Neural cell (in vitro differentiated cells): ENCODE measurements around the gene LAMTOR1. TPM values are rescaled to one million over a fixed set of nuclear protein-coding genes. Genes with fewer than 3 reads are reported as not detected.

Source experiments
- H2AFZ ChIP-seq: fragments of 200-600, 300-800 bp; sonication (generic), shearing (Covaris generic); 2 replicates; pipeline ENCODE4 v1.6.0; 2014; ENCODE audit warnings: low read depth, mild to moderate bottlenecking, antibody characterized with exemption, low read length, moderate library complexity
- H3F3A ChIP-seq: fragments of 200-600 bp; shearing (Covaris generic); 2 replicates; pipeline ENCODE4 v1.6.1; 2016; ENCODE audit warnings: mild to moderate bottlenecking, moderate library complexity, mixed read lengths, antibody characterized with exemption, low read length; ENCODE audit not compliant: insufficient read depth, poor library complexity, severe bottlenecking
- H3K27ac ChIP-seq: fragments of 200-600, 300-800 bp; sonication (generic), shearing (Covaris generic); 2 replicates; pipeline ENCODE4 v1.5.1; 2014; ENCODE audit warnings: mild to moderate bottlenecking, low read length, moderate library complexity
- H3K27me3 ChIP-seq: fragments of 300-800, 200-600 bp; sonication (generic), shearing (Covaris generic); 2 replicates; pipeline ENCODE4 v1.6.0; 2014; ENCODE audit warnings: mild to moderate bottlenecking, low read depth, low read length, moderate library complexity; ENCODE audit not compliant: insufficient read depth
- H3K36me3 ChIP-seq: fragments of 300-800, 200-600 bp; sonication (generic), shearing (Covaris generic); 2 replicates; pipeline ENCODE4 v1.5.1; 2014; ENCODE audit warnings: mild to moderate bottlenecking, antibody characterized with exemption, low read length, moderate library complexity; ENCODE audit not compliant: insufficient read depth
- H3K4me2 ChIP-seq: fragments of 300-800, 200-600 bp; sonication (generic), shearing (Covaris generic); 2 replicates; pipeline ENCODE4 v1.6.0; 2014; ENCODE audit warnings: mild to moderate bottlenecking, low read length
- H3K4me3 ChIP-seq: fragments of 300-800, 200-600 bp; sonication (generic), shearing (Covaris generic); 2 replicates; pipeline ENCODE4 v1.5.1; 2014; ENCODE audit warnings: mild to moderate bottlenecking, low read length, moderate library complexity
- H3K79me2 ChIP-seq: fragments of 200-600 bp; shearing (Covaris generic); replicated peaks from 2 replicates; pipeline ENCODE4 v1.6.0; 2014; ENCODE audit warnings: mild to moderate bottlenecking, low read length, moderate library complexity; ENCODE audit not compliant: insufficient read depth
- H3K9ac ChIP-seq: fragments of 300-800, 200-600 bp; sonication (generic), shearing (Covaris generic); 2 replicates; pipeline ENCODE4 v1.6.1; 2016; ENCODE audit warnings: mild to moderate bottlenecking, low read length, mixed read lengths
- H3K9me2 ChIP-seq: fragments of 200-600 bp; shearing (Covaris generic); 2 replicates; pipeline ENCODE4 v1.6.1; 2016; ENCODE audit warnings: mild to moderate bottlenecking, low read length, mixed read lengths; ENCODE audit not compliant: insufficient read depth
- H3K9me3 ChIP-seq: fragments of 200-600, 300-800 bp; sonication (generic), shearing (Covaris generic); 2 replicates; pipeline ENCODE4 v1.6.1; 2016; ENCODE audit warnings: mild to moderate bottlenecking, mixed run types, low read length, moderate library complexity, mixed read lengths
- H4K20me1 ChIP-seq: fragments of 200-600 bp; shearing (Covaris generic); 2 replicates; pipeline ENCODE4 v1.6.1; 2016; ENCODE audit warnings: mild to moderate bottlenecking, mixed run types; ENCODE audit not compliant: insufficient read depth
- CTCF ChIP-seq: fragments of 450-650 bp; IDR thresholded peaks from 2 replicates; pipeline ENCODE4 v1.5.1; 2014; ENCODE audit warnings: antibody characterized with exemption, mild to moderate bottlenecking, moderate library complexity; ENCODE audit not compliant: poor library complexity, severe bottlenecking
- EP300 ChIP-seq: fragments of 450-650 bp; conservative IDR thresholded peaks from 2 replicates; pipeline ENCODE4 v1.6.1; 2014; ENCODE audit warnings: antibody characterized with exemption, mild to moderate bottlenecking, moderate library complexity; ENCODE audit not compliant: poor library complexity, severe bottlenecking
- EZH2 ChIP-seq: fragments of 200-600, 300-800 bp; shearing (Covaris generic), sonication (generic); IDR thresholded peaks from 2 replicates; pipeline ENCODE4 v1.6.1; 2014; ENCODE audit warnings: antibody characterized with exemption, low read length, borderline replicate concordance, mild to moderate bottlenecking; ENCODE audit not compliant: insufficient read depth, poor library complexity, severe bottlenecking
- MXI1 ChIP-seq: fragments of 450-650 bp; conservative IDR thresholded peaks from 2 replicates; pipeline ENCODE4 v1.6.1; 2014; ENCODE audit warnings: antibody characterized with exemption, mild to moderate bottlenecking; ENCODE audit not compliant: poor library complexity, severe bottlenecking
- POLR2AphosphoS5 ChIP-seq: IDR thresholded peaks from 2 replicates; pipeline ENCODE4 v1.6.1; 2012
- RAD21 ChIP-seq: fragments of 450-650 bp; conservative IDR thresholded peaks from 2 replicates; pipeline ENCODE4 v1.6.1; 2014; ENCODE audit warnings: antibody characterized with exemption, mild to moderate bottlenecking, moderate library complexity
- REST ChIP-seq: IDR thresholded peaks from 2 replicates; pipeline ENCODE4 v1.6.1; 2012; ENCODE audit warnings: borderline replicate concordance
- SMC3 ChIP-seq: fragments of 450-650 bp; conservative IDR thresholded peaks from 2 replicates; pipeline ENCODE4 v1.6.1; 2014; ENCODE audit warnings: antibody characterized with exemption, mild to moderate bottlenecking, moderate library complexity; ENCODE audit not compliant: poor library complexity
- TAF1 ChIP-seq: IDR thresholded peaks from 2 replicates; pipeline ENCODE4 v1.6.1; 2012; ENCODE audit warnings: low read depth
- polyA plus RNA-seq: library from polyadenylated mRNA; depleted of rRNA; stranded (reverse); fragments of >200 nt; gene quantifications from 2 replicates; pipeline ENCODE4 v1.2.3, GENCODE V29; 2014

The LAMTOR1 gene
- polyA plus RNA-seq, 1 donor from 2014 or later, result 108 TPM

- no peaks in the 10 kb centered on the region for H4K20me1 ChIP-seq
- no peaks in the 10 kb centered on the region for H3K27me3 ChIP-seq
- H3K4me2 ChIP-seq, result no peak overlapping the region
- TF ChIP-seq CTCF, result no peak
- TF ChIP-seq POLR2AphosphoS5, result no peak
- no peak for TF ChIP-seq REST
- no peak for TF ChIP-seq EP300
- TF ChIP-seq MXI1, result no peak
- TF ChIP-seq RAD21, result no peak
- no peak for TF ChIP-seq TAF1
- no peak for TF ChIP-seq SMC3
- TF ChIP-seq EZH2, result no peak
- no peaks in the 10 kb centered on the region for H3K9me2 ChIP-seq
- no peak overlapping the region for H2AFZ ChIP-seq
- no peak overlapping the region for H3K9ac ChIP-seq
- H3K36me3 ChIP-seq, result no peaks in the 10 kb centered on the region
- H3F3A ChIP-seq, result no peaks in the 10 kb centered on the region
- H3K4me3 ChIP-seq, result no peak overlapping the region
- no peak overlapping the region for H3K27ac ChIP-seq
- H3K79me2 ChIP-seq, result peaks cover 9% of the 10 kb centered on the region
- no peaks in the 10 kb centered on the region for H3K9me3 ChIP-seq
These were observed 36.2 kb downstream of the LAMTOR1 start for GRCh38 chr11:72066855-72067254.

GRCh38 chr11:72061739-72062396 lies 41.2 kb downstream of the LAMTOR1 start:
- no peak overlapping the region for H3K4me3 ChIP-seq
- H3K27ac ChIP-seq, result no peak overlapping the region
- no peak overlapping the region for H2AFZ ChIP-seq
- H3F3A ChIP-seq, result no peaks in the 10 kb centered on the region
- TF ChIP-seq CTCF (no peak), EP300 (no peak), TAF1 (no peak), REST (no peak), POLR2AphosphoS5 (no peak), EZH2 (no peak), RAD21 (no peak), MXI1 (no peak), SMC3 (no peak)
- H3K27me3 ChIP-seq, result no peaks in the 10 kb centered on the region
- H4K20me1 ChIP-seq, result no peaks in the 10 kb centered on the region
- H3K4me2 ChIP-seq, result no peak overlapping the region
- no peaks in the 10 kb centered on the region for H3K9me3 ChIP-seq
- H3K9me2 ChIP-seq, result no peaks in the 10 kb centered on the region
- no peak overlapping the region for H3K9ac ChIP-seq
- H3K79me2 ChIP-seq, result peaks cover 3% of the 10 kb centered on the region
- H3K36me3 ChIP-seq, result no peaks in the 10 kb centered on the region
